Measurements from ENCODE around the gene ATP13A1.
"Not testable (repeated sequence)": the region's sequence is repeated elsewhere in the genome, so short reads cannot be mapped to it uniquely, and the experiment has no call there.

ATP13A1 gene

DNA sequence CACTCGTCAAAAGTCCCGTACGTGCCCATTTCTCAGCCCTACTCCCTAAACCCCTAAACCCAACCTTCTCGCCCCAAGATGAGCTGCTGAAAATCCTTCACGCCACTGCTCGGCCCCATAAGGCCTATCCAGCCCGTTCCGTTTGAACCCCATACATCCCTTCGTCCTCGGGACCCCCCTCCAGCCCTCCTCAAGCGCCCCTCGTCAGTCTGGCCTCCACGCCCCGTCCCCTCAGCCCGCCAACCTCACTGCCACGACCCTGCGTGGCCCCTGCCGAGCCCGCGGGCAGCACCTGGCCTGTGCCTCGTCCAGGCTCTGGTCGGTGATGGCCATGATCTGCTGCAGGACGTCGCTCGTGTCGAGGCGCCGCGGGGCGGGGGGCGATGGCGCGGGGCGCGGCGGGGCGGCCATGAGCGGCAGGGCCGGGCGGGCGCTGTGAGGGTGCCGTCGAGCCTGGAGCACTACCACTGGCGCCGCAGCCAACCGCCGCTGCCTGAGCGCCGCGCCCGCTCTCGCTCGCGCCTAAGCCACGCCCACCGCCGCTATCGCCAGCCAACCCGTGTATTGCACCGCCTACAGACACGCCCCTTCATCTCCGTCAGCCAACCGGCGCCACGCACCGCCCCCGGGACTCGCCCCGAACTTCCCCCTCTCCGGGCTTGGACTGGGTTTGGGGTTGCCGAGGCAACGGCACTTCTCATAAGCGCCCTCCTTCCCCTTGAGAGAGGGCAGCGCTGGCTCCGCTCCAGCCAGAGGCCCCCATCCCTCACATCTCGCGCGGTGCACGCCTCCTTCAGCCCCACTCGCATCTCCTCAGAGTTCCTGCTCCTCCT, 45.0 kb downstream of the ATP13A1 start, which contains the start of gene PBX4:
Gene PBX4, minus strand, starts transcription at position 469 of the 833 bp plus-strand sequence. Its CDS starts 58 bp downstream, at position 411.
- DNase-seq = peak; percentile 97

DNA sequence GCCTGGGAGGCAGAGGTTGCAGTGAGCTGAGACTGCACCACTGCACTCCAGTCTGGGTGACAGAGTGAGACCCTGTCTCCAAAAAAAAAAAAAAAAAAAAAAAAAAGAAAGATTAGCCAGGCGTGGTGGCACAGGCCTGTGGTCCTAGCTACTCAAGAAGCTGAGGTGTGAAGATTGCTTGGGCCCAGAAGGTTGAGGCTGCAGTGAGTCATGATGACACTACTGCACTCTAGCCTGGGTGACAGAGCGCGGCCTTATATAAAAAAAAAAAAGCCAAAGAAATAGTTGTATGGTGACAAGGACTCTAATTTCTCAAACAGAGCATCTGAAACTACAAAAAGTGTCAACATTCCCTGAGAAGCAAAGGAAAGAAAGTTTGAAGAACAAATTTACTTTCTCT, 48.4 kb downstream of the ATP13A1 start:
- DNase-seq = no peak

DNA sequence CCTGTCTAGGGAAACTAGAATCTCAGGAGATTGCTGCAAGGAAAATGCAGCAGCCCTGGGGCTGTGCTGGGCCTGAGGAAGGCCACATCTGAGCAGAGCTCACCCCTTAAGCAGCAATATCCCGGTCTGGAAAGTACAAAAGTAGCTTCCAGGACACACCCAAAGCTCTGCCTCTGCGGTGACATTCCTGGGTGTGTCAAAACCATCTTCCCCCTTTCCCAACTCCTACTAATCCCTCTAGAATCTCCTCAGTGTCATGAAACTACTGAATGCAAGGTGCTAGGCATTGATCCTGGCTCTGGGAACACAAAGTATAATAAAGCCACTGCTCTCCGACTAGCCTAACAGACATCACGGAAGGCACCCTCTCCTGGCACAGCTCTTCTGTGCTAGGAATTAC, 50.0 kb downstream of the ATP13A1 start:
- DNase-seq = peak; percentile 84

DNA sequence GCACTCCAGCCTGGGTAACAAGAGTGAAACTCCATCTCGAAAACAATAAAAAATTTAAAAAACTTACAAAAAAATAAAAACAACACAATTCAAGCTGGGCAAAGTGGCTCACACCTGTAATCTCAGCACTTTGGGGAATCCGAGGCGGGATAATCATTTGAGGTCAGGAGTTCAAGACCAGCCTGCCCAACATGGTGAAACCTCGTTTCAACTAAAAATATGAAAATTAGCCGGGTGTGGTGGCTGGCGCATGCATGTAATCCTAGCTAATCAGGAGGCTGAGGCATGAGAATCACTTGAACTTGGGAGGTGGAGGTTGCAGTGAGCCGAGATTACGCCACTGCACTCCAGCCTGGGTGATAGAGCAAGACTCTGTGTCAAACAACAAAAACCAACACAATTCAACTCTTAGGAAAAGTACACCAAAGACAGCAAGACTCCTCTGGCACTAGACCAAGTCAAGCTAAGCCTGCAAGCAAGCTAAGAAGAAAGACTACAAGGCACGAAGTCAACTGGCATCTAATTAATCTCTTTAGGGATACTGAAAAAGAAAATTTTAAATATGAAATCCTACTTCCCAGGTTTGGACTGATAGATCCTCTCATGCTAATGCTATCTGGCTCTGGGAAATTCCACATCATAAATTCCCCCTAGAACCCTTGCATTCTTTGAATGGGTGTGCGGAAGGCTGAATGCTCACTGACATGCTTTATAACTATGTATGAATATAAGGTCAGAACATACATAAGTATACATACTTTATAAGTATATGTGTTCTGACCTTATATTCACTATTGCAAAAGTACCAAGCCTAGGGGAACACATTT, 52.9 kb downstream of the ATP13A1 start:
- no peak for DNase-seq

DNA sequence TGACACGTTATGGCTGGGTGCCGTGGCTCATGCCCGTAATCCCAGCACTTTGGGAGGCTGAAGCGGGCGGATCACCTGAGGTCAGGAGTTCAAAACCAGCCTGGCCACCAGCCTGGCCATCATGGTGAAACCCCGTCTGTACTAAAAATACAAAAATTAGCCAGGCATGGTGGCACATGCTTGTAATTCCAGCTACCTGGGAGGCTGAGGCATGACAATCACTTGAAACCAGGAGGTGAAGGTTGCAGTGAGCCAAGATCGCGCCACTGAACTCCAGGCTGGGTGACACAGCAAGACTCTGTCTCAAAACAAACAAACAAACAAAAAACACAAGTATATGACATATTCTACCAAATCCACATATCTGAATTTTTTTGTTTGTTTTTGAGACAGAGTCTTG, 56.8 kb downstream of the ATP13A1 start:
- DNase-seq = not testable (repeated sequence)

DNA sequence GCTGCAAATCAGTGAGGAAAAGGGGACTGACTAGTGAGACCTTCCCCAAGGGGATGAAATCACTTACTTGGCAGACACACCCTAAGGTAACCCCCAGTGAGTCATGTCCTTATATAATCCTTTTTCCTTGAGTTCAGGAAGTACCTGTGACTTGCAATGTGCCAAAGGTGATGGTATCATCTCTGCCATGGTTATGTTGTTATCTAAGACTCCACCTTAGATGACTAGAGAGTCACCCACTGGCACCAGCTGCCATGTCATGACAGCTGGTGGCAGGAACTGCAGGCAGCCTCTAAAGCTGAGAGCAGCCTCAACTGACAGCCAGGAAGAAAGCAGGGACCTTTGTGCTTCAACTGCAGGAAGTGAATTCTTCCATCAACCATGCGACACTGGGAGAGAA, 57.5 kb downstream of the ATP13A1 start:
- no peak for DNase-seq

DNA sequence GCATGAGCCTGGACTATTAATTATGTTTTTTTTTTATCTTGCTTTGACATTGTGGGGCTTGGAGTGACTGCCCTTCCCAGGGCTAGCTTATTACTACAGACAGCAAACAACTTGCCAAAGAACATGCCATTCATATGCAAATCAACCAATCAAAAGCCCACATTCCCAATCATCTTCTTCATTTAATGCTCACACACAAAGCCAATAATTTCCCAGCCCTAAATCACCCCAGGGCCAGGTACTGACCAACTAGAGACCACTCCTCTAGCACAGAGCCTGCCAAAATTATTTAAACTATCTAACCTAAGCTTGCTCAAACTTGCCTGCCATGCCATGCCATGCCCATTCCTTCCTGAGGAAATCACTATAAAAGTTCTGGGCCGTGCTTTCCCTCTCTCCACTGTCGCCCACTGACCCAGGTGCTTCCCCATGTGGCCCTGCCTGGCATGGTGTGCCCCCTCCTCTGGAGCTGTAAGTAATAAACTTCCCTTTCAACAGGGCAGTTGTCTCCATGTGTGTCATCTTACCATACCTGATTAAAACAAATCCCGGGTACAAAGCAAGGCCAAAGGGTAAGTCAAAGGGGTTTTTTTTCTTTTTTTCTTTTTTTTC, 60.7 kb downstream of the ATP13A1 start:
- DNase-seq = no peak

DNA sequence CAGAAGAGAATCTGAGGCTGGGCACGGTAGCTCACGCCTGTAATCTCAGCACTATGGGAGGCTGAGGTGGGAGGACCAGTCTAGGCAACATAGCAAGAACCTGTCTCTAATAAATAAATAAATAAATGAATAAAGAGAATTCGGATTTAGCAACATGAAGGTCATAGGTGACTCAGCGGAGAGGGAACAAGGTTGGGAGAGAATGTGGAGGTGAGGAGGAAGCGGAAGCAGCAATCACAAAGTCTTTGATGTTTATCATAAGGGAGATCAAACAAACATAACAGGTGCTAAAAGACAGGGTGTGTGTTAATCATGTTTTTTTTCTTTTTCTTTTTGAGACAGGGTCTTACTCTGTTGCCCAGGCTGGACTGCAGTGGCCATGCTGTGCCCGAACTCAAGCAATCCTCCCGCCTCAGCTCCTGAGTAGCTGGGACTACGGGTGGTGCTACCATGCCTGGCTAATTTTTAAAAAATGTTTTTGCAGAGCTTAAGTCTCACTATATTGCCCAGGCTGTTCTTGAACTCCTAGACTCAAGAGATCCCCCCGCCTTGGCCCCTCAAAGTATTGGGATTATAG, 61.3 kb downstream of the ATP13A1 start:
- DNase-seq = no peak

DNA sequence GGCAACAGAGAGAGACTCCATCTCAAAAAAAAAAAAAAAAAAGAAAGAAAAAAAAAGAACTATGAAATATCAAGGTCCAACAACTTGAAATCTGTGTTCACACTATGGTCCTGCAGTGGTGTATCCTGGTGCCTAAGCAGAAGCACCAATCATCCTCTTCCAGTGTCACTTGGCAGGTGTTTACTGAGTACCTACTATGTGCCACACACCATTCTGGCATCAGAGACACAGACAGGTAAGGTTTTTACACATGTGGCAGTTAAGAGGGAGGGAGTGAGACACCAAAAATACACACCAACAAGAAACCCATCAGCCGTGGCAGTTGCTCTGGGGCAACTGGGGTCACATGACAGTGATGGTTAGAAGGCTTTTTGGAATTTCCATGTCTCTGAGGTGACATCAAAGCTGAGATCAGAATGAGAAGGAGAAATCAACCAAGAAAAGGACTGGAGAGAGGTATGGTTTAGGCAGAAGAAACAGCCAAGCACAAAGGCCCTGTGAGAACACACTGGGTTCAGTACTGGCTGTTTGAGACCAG, 62.6 kb downstream of the ATP13A1 start:
- DNase-seq = no peak

DNA sequence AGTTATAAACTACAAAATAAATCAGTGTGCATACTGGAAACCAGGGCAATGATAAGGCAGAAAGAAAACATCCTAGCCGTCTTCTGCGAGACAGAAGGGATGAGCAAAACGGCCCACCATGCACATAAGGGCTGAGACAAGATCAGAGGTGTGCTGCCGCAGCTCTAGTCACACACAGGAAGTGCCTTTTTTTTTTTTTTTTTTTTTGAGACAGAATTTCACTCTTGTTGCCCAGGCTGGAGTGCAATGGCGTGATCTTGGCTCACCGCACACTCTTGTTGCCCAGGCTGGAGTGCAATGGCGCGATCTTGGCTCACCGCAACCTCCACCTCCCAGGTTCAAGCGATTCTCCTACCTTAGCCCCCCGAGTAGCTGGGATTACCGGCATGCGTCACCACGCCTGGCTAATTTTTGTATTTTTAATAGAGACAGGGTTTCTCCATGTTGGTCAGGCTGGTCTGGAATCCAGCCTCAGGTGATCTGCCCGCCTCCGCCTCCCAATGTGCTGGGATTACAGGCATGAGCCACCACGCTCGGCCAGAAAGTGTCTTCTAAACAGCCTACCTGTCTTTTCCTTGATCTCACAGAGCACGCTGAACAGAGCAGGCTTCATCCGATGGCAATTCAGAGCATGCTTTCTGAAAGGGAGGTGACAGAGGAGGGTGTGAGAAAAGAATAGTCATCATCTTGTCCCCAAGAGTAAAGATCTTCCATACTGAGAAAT, 64.6 kb downstream of the ATP13A1 start:
- DNase-seq = not testable (repeated sequence)

DNA sequence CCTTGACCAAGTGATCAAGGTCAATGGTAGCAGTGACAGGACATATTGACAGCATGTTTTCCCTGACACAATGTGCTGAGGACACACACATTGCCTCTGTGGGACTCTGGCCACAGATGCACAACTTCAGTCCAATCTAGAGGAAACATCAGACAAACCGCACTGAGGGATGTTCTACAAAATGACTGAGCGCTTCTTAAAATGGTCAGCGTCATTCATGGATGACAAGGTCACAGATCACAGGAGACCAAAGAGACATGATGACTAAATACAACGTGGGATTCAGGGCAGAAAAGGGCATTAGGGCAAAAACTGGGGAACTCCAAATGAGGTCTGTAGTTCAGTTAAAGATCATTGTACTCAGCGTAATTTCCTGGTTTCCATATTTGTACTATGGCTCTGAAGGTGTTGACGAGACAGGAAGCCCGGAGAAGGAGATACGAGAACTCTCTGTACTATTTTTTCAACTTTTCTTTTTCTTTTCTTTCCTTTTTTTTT, 65.6 kb downstream of the ATP13A1 start:
- no peak for DNase-seq
